ENCODE results near the gene CACNB2.

CACNB2 gene
- long read RNA-seq, partial matches to known transcripts: 0 of 3 reads
- long read RNA-seq, other reads (novel, unspliced or antisense): 3 of 3 reads

GRCh38 chr10:18140149-18140956 is at the start of gene CACNB2:
Gene CACNB2, plus strand, starts transcription at chr10:18140424.
- TF ChIP-seq GABPA (IDR thresholded peaks at IDR 0.05; ENCODE audit: low read depth): no peak
- no peak for TF ChIP-seq REST (IDR thresholded peaks at IDR 0.05; ENCODE audit: insufficient replicate concordance, low read depth)
- TF ChIP-seq SPI1 (IDR thresholded peaks at IDR 0.05; ENCODE audit: borderline replicate concordance, low read depth): no peak
- TF ChIP-seq POLR2AphosphoS5 (IDR thresholded peaks at IDR 0.05; ENCODE audit: low read depth): no peak
- TF ChIP-seq CTCF (IDR thresholded peaks at IDR 0.05; ENCODE audit: insufficient read depth, low read length): no peak

GRCh38 chr10:18094332-18094731 is 45.9 kb upstream of the CACNB2 start:
- TF ChIP-seq GABPA (IDR thresholded peaks at IDR 0.05; ENCODE audit: low read depth) (no peak), SPI1 (IDR thresholded peaks at IDR 0.05; ENCODE audit: borderline replicate concordance, low read depth) (no peak), POLR2AphosphoS5 (IDR thresholded peaks at IDR 0.05; ENCODE audit: low read depth) (no peak), REST (IDR thresholded peaks at IDR 0.05; ENCODE audit: insufficient replicate concordance, low read depth) (no peak), CTCF (IDR thresholded peaks at IDR 0.05; ENCODE audit: insufficient read depth, low read length) (no peak)
- no peak overlapping the region for H3K27ac ChIP-seq (replicated peaks)
- H3K4me3 ChIP-seq (replicated peaks; ENCODE audit: insufficient read depth, low read length): no peak overlapping the region
- DNase-seq (ENCODE audit: low read depth in 1 of 2, low spot score in 1 of 2): no peak
- no peaks in the 10 kb centered on the region for H3K27me3 ChIP-seq (ENCODE audit: insufficient read depth, poor library complexity, severe bottlenecking)

More at GRCh38 chr10:18140149-18140956, at the start of gene CACNB2:
- no peak within 1 kb of the TSS for H3K27ac ChIP-seq (replicated peaks)
- DNase-seq (ENCODE audit: low read depth in 1 of 2, low spot score in 1 of 2): no peak
- H3K4me3 ChIP-seq (replicated peaks; ENCODE audit: insufficient read depth, low read length): no peak within 1 kb of the TSS
- peaks cover 3% of the 10 kb centered on the region for H3K27me3 ChIP-seq (ENCODE audit: insufficient read depth, poor library complexity, severe bottlenecking)

GRCh38 chr10:18094793-18095192 is 45.4 kb upstream of the CACNB2 start:
- Histone ChIP-seq H3K27ac (replicated peaks) (no peak overlapping the region), H3K27me3 (ENCODE audit: insufficient read depth, poor library complexity, severe bottlenecking) (no peaks in the 10 kb centered on the region), H3K4me3 (replicated peaks; ENCODE audit: insufficient read depth, low read length) (no peak overlapping the region)
- TF ChIP-seq REST (IDR thresholded peaks at IDR 0.05; ENCODE audit: insufficient replicate concordance, low read depth): no peak
- no peak for TF ChIP-seq SPI1 (IDR thresholded peaks at IDR 0.05; ENCODE audit: borderline replicate concordance, low read depth)
- TF ChIP-seq GABPA (IDR thresholded peaks at IDR 0.05; ENCODE audit: low read depth): no peak
- TF ChIP-seq POLR2AphosphoS5 (IDR thresholded peaks at IDR 0.05; ENCODE audit: low read depth): no peak
- no peak for TF ChIP-seq CTCF (IDR thresholded peaks at IDR 0.05; ENCODE audit: insufficient read depth, low read length)
- no peak for DNase-seq (ENCODE audit: low read depth in 1 of 2, low spot score in 1 of 2)

Data from HL-60 (cell line).